Measurements from ENCODE around the gene PFKFB2. TPM values are rescaled to one million over a fixed set of nuclear protein-coding genes. Genes with fewer than 3 reads are reported as not detected.

The PFKFB2 gene
- total and polyA plus RNA-seq, 8 donors: 4.4 to 28.5 (median 10.4) TPM

DNA sequence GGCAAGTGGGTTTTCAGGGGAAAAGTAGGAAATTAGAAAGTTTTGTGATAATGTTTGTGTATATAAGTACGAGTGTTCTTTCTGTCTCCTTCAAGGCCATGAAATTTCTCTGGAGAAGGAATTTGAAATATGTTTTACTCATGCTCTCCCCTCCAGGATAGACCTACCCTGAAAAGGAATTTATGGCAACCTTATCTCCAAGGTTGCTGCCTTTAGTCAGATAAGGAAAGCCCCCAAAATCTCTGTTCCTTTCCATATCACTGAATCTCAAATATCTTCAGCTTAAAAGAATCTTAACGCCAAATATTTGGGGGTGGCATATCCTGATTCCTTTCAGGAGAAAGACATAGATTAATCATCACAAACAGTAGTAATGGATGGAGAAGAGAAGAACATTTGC, 35.1 kb downstream of the PFKFB2 start:
- FAIRE-seq (no peak), ATAC-seq (no peak), DNase-seq (no peak)
- TF ChIP-seq, protein P1, sequence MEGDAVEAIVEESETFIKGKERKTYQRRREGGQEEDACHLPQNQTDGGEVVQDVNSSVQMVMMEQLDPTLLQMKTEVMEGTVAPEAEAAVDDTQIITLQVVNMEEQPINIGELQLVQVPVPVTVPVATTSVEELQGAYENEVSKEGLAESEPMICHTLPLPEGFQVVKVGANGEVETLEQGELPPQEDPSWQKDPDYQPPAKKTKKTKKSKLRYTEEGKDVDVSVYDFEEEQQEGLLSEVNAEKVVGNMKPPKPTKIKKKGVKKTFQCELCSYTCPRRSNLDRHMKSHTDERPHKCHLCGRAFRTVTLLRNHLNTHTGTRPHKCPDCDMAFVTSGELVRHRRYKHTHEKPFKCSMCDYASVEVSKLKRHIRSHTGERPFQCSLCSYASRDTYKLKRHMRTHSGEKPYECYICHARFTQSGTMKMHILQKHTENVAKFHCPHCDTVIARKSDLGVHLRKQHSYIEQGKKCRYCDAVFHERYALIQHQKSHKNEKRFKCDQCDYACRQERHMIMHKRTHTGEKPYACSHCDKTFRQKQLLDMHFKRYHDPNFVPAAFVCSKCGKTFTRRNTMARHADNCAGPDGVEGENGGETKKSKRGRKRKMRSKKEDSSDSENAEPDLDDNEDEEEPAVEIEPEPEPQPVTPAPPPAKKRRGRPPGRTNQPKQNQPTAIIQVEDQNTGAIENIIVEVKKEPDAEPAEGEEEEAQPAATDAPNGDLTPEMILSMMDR (IDR thresholded peaks at IDR 0.05): no peak
- Histone ChIP-seq H3K4me3 (no peak overlapping the region), H3K9me3 (no peaks in the 10 kb centered on the region), H3K27me3 (no peaks in the 10 kb centered on the region), H3K36me3 (no peaks in the 10 kb centered on the region), H3K4me1 (peaks cover 9 to 35% (median 15%) of the 10 kb centered on the region in 3 donors), H3K27ac (peak overlapping the region in 2 of 4 donors; percentile 51 to 80)
- intact Hi-C loops (cut with DNase I): loop anchor here in 2 of 3 donors (5.0 to 10.0 kb wide), 3 partner anchors 237 to 317 kb away; partner anchors contain the start of gene CD55 (in 1 of the 2)
- 51 to 64% methylated on average over 2 of the region's 2 CpGs for WGBS, 2 donors

DNA sequence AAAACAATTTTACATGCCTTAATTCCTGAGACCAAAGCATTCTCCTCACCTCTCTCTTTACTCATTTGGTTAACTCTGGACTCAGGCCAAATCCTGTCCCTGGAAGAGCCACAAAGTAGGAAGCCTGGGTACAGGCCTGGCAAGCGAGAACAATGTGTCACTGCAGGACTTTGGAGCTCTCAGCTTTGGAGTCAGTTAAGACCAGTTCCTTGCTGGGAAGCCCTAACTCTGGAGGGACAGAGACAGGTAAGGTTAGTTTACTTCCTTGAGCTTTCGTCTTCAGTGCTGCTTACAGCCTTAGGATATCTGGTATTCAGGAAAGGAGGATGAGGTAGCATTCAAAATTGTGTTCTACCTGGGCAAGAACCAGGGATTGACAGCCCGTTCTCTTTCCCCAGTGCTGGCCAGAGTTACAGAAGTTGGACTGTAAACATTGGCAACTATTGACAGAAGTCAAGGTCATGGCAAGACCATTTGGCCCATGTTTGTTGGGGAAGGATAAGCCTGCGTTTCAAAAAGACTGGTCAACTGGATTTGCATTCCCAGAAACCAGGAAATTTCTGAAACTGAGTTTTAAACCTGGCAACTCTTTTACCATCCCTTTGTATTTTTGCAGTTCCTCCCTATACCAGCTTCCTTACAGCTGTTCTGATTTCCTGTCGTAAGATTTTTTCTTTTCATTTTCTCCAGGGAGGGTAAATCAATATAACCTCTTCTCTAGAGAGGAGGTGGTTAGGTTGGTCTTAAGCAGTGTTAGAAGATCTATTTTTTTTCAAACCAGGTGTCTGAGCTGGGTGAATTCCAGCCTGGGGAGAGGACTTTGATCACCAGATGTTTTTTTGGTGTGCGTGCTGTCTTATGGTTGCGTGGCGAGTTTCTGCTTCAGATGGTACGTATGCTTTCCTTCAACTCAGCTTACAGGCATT, 35.9 kb downstream of the PFKFB2 start, which contains the start of gene C4BPB:
C4BPB (plus strand) TSS at position 160 of the 926 bp plus-strand sequence; CDS start at position 832, 672 bp downstream.
- Histone ChIP-seq H3K4me3 (no peak within 1 kb of the TSS), H3K4me1 (peaks cover 9 to 35% (median 15%) of the 10 kb centered on the region in 3 donors), H3K9me3 (no peaks in the 10 kb centered on the region), H3K27ac (peak within 1 kb of the TSS in 3 of 4 donors; percentile 51 to 80 (median 53)), H3K36me3 (no peaks in the 10 kb centered on the region), H3K27me3 (no peaks in the 10 kb centered on the region)
- FAIRE-seq (no peak), ATAC-seq (peak; percentile 81 to 88 (median 86)), DNase-seq (peak in 4 of 6 donors; percentile 48 to 68 (median 54))
- 33 to 42% methylated on average over 9 of the region's 9 CpGs for WGBS, 2 donors
- intact Hi-C loops (cut with DNase I): loop anchor here in 2 of 3 donors (5.0 to 10.0 kb wide), 3 partner anchors 236 to 316 kb away; partner anchors contain the start of gene CD55 (in 1 of the 2)
- TF ChIP-seq, protein P1 (IDR thresholded peaks at IDR 0.05): no peak

DNA sequence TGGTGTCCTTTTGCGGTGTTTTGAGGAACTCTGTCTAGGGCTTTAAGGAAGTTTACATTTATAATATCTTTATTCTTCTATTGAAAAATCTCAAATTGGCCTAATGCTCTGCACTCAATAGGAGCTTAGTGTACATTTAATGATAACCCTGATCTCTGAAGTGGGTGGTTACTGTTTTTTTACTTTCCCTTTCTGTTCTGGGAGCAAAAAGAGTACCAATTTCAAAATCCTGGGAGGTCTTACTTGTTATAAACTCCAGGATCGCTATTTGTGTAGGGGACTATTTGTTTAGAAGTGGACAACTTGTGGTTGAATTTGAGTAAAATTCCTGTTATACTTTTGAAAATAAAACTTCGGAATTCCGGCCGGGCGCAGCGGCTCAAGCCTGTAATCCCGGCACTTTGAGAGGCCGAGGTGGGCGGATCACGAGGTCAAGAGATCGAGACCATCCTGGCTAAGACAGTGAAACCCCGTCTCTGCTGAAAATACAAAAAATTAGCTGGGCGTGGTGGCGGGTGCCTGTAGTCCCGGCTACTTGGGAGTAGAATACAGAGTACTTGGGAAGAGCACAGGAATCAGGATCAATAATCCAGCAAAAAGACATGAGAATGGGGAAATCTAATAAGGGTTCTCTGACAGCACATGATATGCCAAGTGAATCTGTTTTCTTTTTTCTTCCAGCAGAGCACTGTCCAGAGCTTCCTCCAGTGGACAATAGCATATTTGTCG, 36.7 kb downstream of the PFKFB2 start:
- intact Hi-C loops (cut with DNase I): loop anchor here in 2 of 3 donors (5.0 to 10.0 kb wide), 3 partner anchors 235 to 315 kb away; partner anchors contain the start of gene CD55 (in 1 of the 2)
- Histone ChIP-seq H3K9me3 (no peaks in the 10 kb centered on the region), H3K4me3 (no peak overlapping the region), H3K4me1 (peaks cover 9 to 34% (median 15%) of the 10 kb centered on the region in 3 donors), H3K36me3 (no peaks in the 10 kb centered on the region), H3K27me3 (no peaks in the 10 kb centered on the region), H3K27ac (peak overlapping the region in 3 of 4 donors; percentile 51 to 80 (median 53))
- 96% methylated on average over 17 of the region's 17 CpGs for WGBS, 2 donors
- TF ChIP-seq, protein P1 (IDR thresholded peaks at IDR 0.05): no peak
- no peak for DNase-seq
- FAIRE-seq: no peak
- ATAC-seq: peak in 2 of 4 donors; percentile 5 to 11

DNA sequence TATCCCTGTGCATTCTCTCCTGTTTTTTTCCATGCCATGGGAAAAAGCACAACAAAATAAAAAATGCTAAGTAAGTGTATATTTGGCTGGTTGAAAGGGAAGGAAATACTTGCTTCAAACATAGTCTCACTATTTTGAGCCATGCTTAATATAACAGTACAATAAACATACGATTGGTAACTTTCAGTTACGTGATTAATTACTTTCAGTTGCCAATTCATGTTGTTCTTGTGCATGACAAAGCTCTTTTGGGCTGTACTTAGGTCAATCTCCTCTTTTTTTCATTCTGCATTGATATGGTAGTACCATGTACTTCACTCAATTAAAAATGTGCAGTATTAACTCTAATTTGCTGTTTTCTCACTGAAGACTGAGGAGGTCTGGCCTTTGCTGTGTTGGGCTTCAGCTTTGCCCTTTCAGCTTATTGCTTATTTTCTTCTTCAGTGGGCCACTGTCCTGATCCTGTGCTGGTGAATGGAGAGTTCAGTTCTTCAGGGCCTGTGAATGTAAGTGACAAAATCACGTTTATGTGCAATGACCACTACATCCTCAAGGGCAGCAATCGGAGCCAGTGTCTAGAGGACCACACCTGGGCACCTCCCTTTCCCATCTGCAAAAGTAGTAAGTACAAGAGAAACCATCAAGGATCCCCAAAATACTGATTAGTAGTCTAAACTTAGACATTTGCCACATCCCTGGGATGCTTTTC, 38.3 kb downstream of the PFKFB2 start:
- WGBS, 2 donors: 73 to 82% methylated on average over 4 of the region's 4 CpGs
- Histone ChIP-seq H3K27me3 (no peaks in the 10 kb centered on the region), H3K4me1 (peaks cover 9 to 29% (median 15%) of the 10 kb centered on the region in 3 donors), H3K27ac (no peak overlapping the region), H3K36me3 (no peaks in the 10 kb centered on the region), H3K9me3 (no peaks in the 10 kb centered on the region), H3K4me3 (no peak overlapping the region)
- TF ChIP-seq, protein P1 (IDR thresholded peaks at IDR 0.05): no peak
- no peak for ATAC-seq
- FAIRE-seq: no peak
- no peak for DNase-seq
- intact Hi-C loops (cut with DNase I): no loop called here

Data from pancreas (tissue), 10 donors.